ENCODE data around the gene SNX27. TPM values are rescaled to one million over a fixed set of nuclear protein-coding genes. Genes with fewer than 3 reads are reported as not detected.
"Not testable (repeated sequence)": the region's sequence is repeated elsewhere in the genome, so short reads cannot be mapped to it uniquely, and the experiment has no call there.

SNX27 gene
- total RNA-seq, 1 experiment from 2014 or later = 42.2 TPM

GRCh38 chr1:151680826-151681225 is 69.0 kb downstream of the SNX27 start:
- ChIA-PET RAD21 (ENCODE audit: low non-redundant PET in 1 of 2, low total read pairs in 2 of 2, uncharacterized antibody in 2 of 2, unreplicated experiment in 2 of 2) (no interaction called here), CTCF (interaction anchor here (1.5 kb wide), 1 partner anchor 87 kb away, joined by 4 read pairs; no protein-coding TSS in a partner anchor), POLR2A (interaction anchor here (0.9 to 1.4 kb wide), 4 partner anchors 69 to 356 kb away, joined by 3 to 4 read pairs (median 4); partner anchors contain the start of genes S100A11, SNX27 and TUFT1)
- Histone ChIP-seq H3K4me2 (ENCODE audit: low read length) (peak overlapping the region; percentile 72), H3K9me3 (ENCODE audit: control insufficient read depth in 1 of 2, insufficient read depth in 1 of 2, low read depth in 1 of 2, low read length in 2 of 2) (no peaks in the 10 kb centered on the region), H2AFZ (ENCODE audit: low read depth, low read length, poor library complexity, severe bottlenecking) (no peak overlapping the region), H3K36me3 (ENCODE audit: control insufficient read depth in 1 of 2, insufficient read depth in 2 of 2, low read length in 2 of 2) (no peaks in the 10 kb centered on the region), H3K4me1 (ENCODE audit: control insufficient read depth in 1 of 2, insufficient read depth in 2 of 2, low read length in 2 of 2) (peaks cover 23 to 45% of the 10 kb centered on the region in 2 experiments), H3K9me2 (ENCODE audit: insufficient read depth) (no peaks in the 10 kb centered on the region), H3K9ac (ENCODE audit: low read length) (peak overlapping the region; percentile 39), H4K20me1 (ENCODE audit: insufficient read depth) (no peaks in the 10 kb centered on the region), H3K27me3 (ENCODE audit: insufficient read depth, low read length) (no peaks in the 10 kb centered on the region), H3K27ac (ENCODE audit: low read depth, low read length) (peak overlapping the region; percentile 72), H3K4me3 (replicated peaks in 1 of 2; ENCODE audit: low read depth in 1 of 2, low read length in 2 of 2) (peak overlapping the region; percentile 4 to 38; a peak in 3 of 4 replicates), H3K79me2 (ENCODE audit: insufficient read depth, low read length) (no peaks in the 10 kb centered on the region)
- no TSS peak for BruUV-seq (replicated peaks)
- DNase-seq (ENCODE audit: low read depth, low spot score) = peak; percentile 75
- intact Hi-C loops (cut with micrococcal nuclease) = no loop called here
- peak; percentile 97 for ATAC-seq
- TF ChIP-seq CEBPB (IDR thresholded peaks at IDR 0.05; ENCODE audit: low read depth) (0 out of 2 replicates have a peak, but pooled peaks have one; percentile 36), CBX3 (IDR thresholded peaks at IDR 0.05; ENCODE audit: low read depth) (peak; percentile 76; the same call in 1 of the 2 replicates), EZH2phosphoT487 (IDR thresholded peaks at IDR 0.05; ENCODE audit: borderline replicate concordance) (no peak), SIN3A (IDR thresholded peaks at IDR 0.05; ENCODE audit: low read depth) (peak; percentile 51; the same call in 1 of the 2 replicates), JUND (IDR thresholded peaks at IDR 0.05) (peak; percentile 78), POLR2AphosphoS5 (IDR thresholded peaks at IDR 0.05; ENCODE audit: low read depth, low read length) (peak; percentile 60), SRF (IDR thresholded peaks at IDR 0.05; ENCODE audit: low read depth) (peak; percentile 68; the same call in 1 of the 2 replicates), FOSL1 (IDR thresholded peaks at IDR 0.05; ENCODE audit: low read depth) (peak; percentile 83), SP1 (IDR thresholded peaks at IDR 0.05; ENCODE audit: low read depth) (peak; percentile 73), ELF1 (IDR thresholded peaks at IDR 0.05; ENCODE audit: borderline replicate concordance, low read depth) (no peak)
- TF ChIP-seq, protein P1, sequence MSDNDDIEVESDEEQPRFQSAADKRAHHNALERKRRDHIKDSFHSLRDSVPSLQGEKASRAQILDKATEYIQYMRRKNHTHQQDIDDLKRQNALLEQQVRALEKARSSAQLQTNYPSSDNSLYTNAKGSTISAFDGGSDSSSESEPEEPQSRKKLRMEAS (IDR thresholded peaks at IDR 0.05) = peak; percentile 43; the same call in 1 of the 2 replicates

DNA sequence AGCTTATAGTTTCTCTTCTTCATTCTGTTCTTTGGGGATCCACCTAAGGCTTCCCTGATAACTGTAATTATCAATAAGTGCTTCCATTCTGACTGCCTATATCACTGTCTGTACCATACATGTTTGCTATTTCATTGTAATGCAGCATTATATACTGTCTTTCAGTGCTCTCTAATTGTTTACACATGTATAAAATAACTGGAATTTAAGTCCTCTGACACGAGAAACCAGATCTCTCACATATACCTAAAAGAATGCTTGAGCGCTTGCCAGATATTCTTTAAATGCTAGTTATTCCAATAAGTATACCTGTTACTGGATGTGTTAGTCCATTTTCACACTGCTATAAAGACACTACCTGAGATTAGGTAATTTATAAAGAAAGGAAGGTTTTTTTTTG is 70.1 kb downstream of the SNX27 start:
- Histone ChIP-seq H2AFZ (ENCODE audit: low read depth, low read length, poor library complexity, severe bottlenecking) (no peak overlapping the region), H3K4me2 (ENCODE audit: low read length) (peak overlapping the region; percentile 72), H3K9me2 (ENCODE audit: insufficient read depth) (no peaks in the 10 kb centered on the region), H3K27ac (ENCODE audit: low read depth, low read length) (no peak overlapping the region), H3K9ac (ENCODE audit: low read length) (peak overlapping the region; percentile 39; the same call in 1 of the 2 replicates), H4K20me1 (ENCODE audit: insufficient read depth) (no peaks in the 10 kb centered on the region), H3K79me2 (ENCODE audit: insufficient read depth, low read length) (no peaks in the 10 kb centered on the region), H3K4me1 (ENCODE audit: control insufficient read depth in 1 of 2, insufficient read depth in 2 of 2, low read length in 2 of 2) (peaks cover 23 to 45% of the 10 kb centered on the region in 2 experiments), H3K36me3 (ENCODE audit: control insufficient read depth in 1 of 2, insufficient read depth in 2 of 2, low read length in 2 of 2) (no peaks in the 10 kb centered on the region), H3K4me3 (replicated peaks in 1 of 2; ENCODE audit: low read depth in 1 of 2, low read length in 2 of 2) (no peak overlapping the region), H3K9me3 (ENCODE audit: control insufficient read depth in 1 of 2, insufficient read depth in 1 of 2, low read depth in 1 of 2, low read length in 2 of 2) (no peaks in the 10 kb centered on the region), H3K27me3 (ENCODE audit: insufficient read depth, low read length) (no peaks in the 10 kb centered on the region)
- CTCF ChIA-PET = no interaction called here
- TF ChIP-seq POLR2AphosphoS5 (IDR thresholded peaks at IDR 0.05; ENCODE audit: low read depth, low read length) (no peak), ELF1 (IDR thresholded peaks at IDR 0.05; ENCODE audit: borderline replicate concordance, low read depth) (no peak), RAD21 (IDR thresholded peaks at IDR 0.05; ENCODE audit: low read depth) (no peak), CTCF (IDR thresholded peaks at IDR 0.05 in 2 of 3, conservative IDR thresholded peaks at IDR 0.05 in 1 of 3; ENCODE audit: borderline replicate concordance in 1 of 3, insufficient read depth in 1 of 3, low read depth in 2 of 3, low read length in 2 of 3) (no peak), SP1 (IDR thresholded peaks at IDR 0.05; ENCODE audit: low read depth) (no peak)
- DNase-seq (ENCODE audit: low read depth, low spot score) (no peak), ATAC-seq (no peak)
- intact Hi-C loops (cut with micrococcal nuclease) = no loop called here
- BruUV-seq (replicated peaks) = no TSS peak
- POLR2A ChIA-PET = no interaction called here
- RAD21 ChIA-PET (ENCODE audit: low non-redundant PET in 1 of 2, low total read pairs in 2 of 2, uncharacterized antibody in 2 of 2, unreplicated experiment in 2 of 2) = no interaction called here

- H3K27ac ChIP-seq (ENCODE audit: low read depth, low read length); H4K20me1 ChIP-seq (ENCODE audit: insufficient read depth); H3K4me2 ChIP-seq (ENCODE audit: low read length); intact Hi-C loops (cut with micrococcal nuclease); H3K9me3 ChIP-seq (ENCODE audit: control insufficient read depth in 1 of 2, insufficient read depth in 1 of 2, low read depth in 1 of 2, low read length in 2 of 2); H3K27me3 ChIP-seq (ENCODE audit: insufficient read depth, low read length); CTCF ChIA-PET; BruUV-seq (replicated peaks); ATAC-seq; H3K79me2 ChIP-seq (ENCODE audit: insufficient read depth, low read length); H3K9ac ChIP-seq (ENCODE audit: low read length); H3K36me3 ChIP-seq (ENCODE audit: control insufficient read depth in 1 of 2, insufficient read depth in 2 of 2, low read length in 2 of 2); H2AFZ ChIP-seq (ENCODE audit: low read depth, low read length, poor library complexity, severe bottlenecking); H3K4me3 ChIP-seq (replicated peaks in 1 of 2; ENCODE audit: low read depth in 1 of 2, low read length in 2 of 2); H3K9me2 ChIP-seq (ENCODE audit: insufficient read depth); RAD21 ChIA-PET (ENCODE audit: low non-redundant PET in 1 of 2, low total read pairs in 2 of 2, uncharacterized antibody in 2 of 2, unreplicated experiment in 2 of 2); DNase-seq (ENCODE audit: low read depth, low spot score): not testable (repeated sequence)
- peaks cover 23 to 45% of the 10 kb centered on the region in 2 experiments for H3K4me1 ChIP-seq (ENCODE audit: control insufficient read depth in 1 of 2, insufficient read depth in 2 of 2, low read length in 2 of 2)
- POLR2A ChIA-PET = interaction anchor here (0.7 kb wide), 1 partner anchor 37 kb away, joined by 6 read pairs; no protein-coding TSS in a partner anchor
Measured at GRCh38 chr1:151682901-151683300, 71.1 kb downstream of the SNX27 start.

Data from HCT116 (cell line).